Fibroblast of peridontal ligament (primary cell): ENCODE results near the gene PHF5A.

Experiments used
- DNase-seq: peaks from one replicate; pipeline ENCODE4 v3.0.0-alpha.2; 2010; ENCODE audit errors: extremely low read depth

Gene PHF5A

GRCh38 chr22:41468381-41469217 is at the start of gene PHF5A, which contains the start of gene ACO2:
PHF5A (minus strand) TSS chr22:41468692; CDS start chr22:41468653, 39 bp downstream.
ACO2 (plus strand) TSS chr22:41469117; CDS start chr22:41469147, 30 bp downstream.
- peak; percentile 99 for DNase-seq

GRCh38 chr22:41518048-41518347 is 49.5 kb upstream of the PHF5A start:
- DNase-seq, result no peak

GRCh38 chr22:41517172-41518047 is 48.9 kb upstream of the PHF5A start:
- peak; percentile 72 for DNase-seq

- no peak for DNase-seq
Measured at GRCh38 chr22:41516462-41516861, 48.0 kb upstream of the PHF5A start.

GRCh38 chr22:41513391-41513790 is 44.9 kb upstream of the PHF5A start:
- DNase-seq, result no peak

GRCh38 chr22:41512421-41513194 is 44.1 kb upstream of the PHF5A start:
- DNase-seq, result peak; percentile 41

- no peak for DNase-seq
Measured at GRCh38 chr22:41511521-41511968, 43.1 kb upstream of the PHF5A start.

- no peak for DNase-seq
Measured at GRCh38 chr22:41508770-41509170, 40.3 kb upstream of the PHF5A start.

- no peak for DNase-seq
Measured at GRCh38 chr22:41507330-41508063, 39.0 kb upstream of the PHF5A start.

- DNase-seq, result no peak
Measured at GRCh38 chr22:41505511-41506220, 37.2 kb upstream of the PHF5A start.

GRCh38 chr22:41504816-41505215 is 36.3 kb upstream of the PHF5A start:
- DNase-seq, result no peak

- peak; percentile 85 for DNase-seq
Measured at GRCh38 chr22:41504397-41504796, 35.9 kb upstream of the PHF5A start.

- no peak for DNase-seq
Measured at GRCh38 chr22:41501209-41501608, 32.7 kb upstream of the PHF5A start.

- no peak for DNase-seq
Measured at GRCh38 chr22:41500303-41500702, 31.8 kb upstream of the PHF5A start.

GRCh38 chr22:41499624-41500280 is 31.3 kb upstream of the PHF5A start:
- no peak for DNase-seq

GRCh38 chr22:41498303-41498835 is 29.9 kb upstream of the PHF5A start:
- no peak for DNase-seq

- peak; percentile 39 for DNase-seq
Measured at GRCh38 chr22:41491374-41492100, 23.0 kb upstream of the PHF5A start.

GRCh38 chr22:41488596-41489385 is 20.3 kb upstream of the PHF5A start:
- DNase-seq, result no peak
